NCI-H446 (cell line): Measurements from ENCODE around the gene MYL3.
A peak's percentile ranks its signal among the peaks of the same experiment; 100 is the strongest.

Experiments used
- DNase-seq, 2 experiments: peaks; one replicate each; lab custom pipeline; 2025; lab: John Stamatoyannopoulos, UW

Gene MYL3

GRCh38 chr3:46883054-46883829, 20.0 kb upstream of the MYL3 start:
- no peak for DNase-seq

GRCh38 chr3:46882377-46883053, 19.3 kb upstream of the MYL3 start:
- DNase-seq: no peak

- DNase-seq: no peak
Observed at GRCh38 chr3:46881596-46882376, 18.5 kb upstream of the MYL3 start.

GRCh38 chr3:46880884-46881595, 17.8 kb upstream of the MYL3 start:
- DNase-seq: no peak

- DNase-seq: no peak
Observed at GRCh38 chr3:46878781-46879436, 15.7 kb upstream of the MYL3 start.

- DNase-seq: no peak
Observed at GRCh38 chr3:46877406-46878125, 14.3 kb upstream of the MYL3 start, which contains the start of gene PTH1R. Gene PTH1R, plus strand, starts transcription at chr3:46877721. Its CDS starts 5,839 bp downstream, at chr3:46883560.

GRCh38 chr3:46876313-46877300, 13.4 kb upstream of the MYL3 start:
- DNase-seq: no peak

- no peak for DNase-seq
Observed at GRCh38 chr3:46875560-46875959, 12.3 kb upstream of the MYL3 start.

GRCh38 chr3:46874430-46874829, 11.2 kb upstream of the MYL3 start:
- no peak for DNase-seq

GRCh38 chr3:46873521-46873920, 10.3 kb upstream of the MYL3 start:
- no peak for DNase-seq

- DNase-seq: no peak
Observed at GRCh38 chr3:46871222-46871621, 8.0 kb upstream of the MYL3 start.

GRCh38 chr3:46870651-46871050, 7.4 kb upstream of the MYL3 start:
- DNase-seq: no peak

GRCh38 chr3:46869440-46869839, 6.2 kb upstream of the MYL3 start:
- no peak for DNase-seq

- DNase-seq: no peak
Observed at GRCh38 chr3:46868948-46869347, 5.7 kb upstream of the MYL3 start.

GRCh38 chr3:46868287-46868686, 5.0 kb upstream of the MYL3 start:
- DNase-seq: no peak

GRCh38 chr3:46867550-46867898, 4.3 kb upstream of the MYL3 start:
- DNase-seq: peak in 1 of 2 experiments; percentile 33

GRCh38 chr3:46866720-46867549, 3.7 kb upstream of the MYL3 start:
- DNase-seq: peak; percentile 0 to 41

GRCh38 chr3:46866032-46866595, 2.9 kb upstream of the MYL3 start:
- DNase-seq: no peak
